ENCODE results near the gene LMOD3. TPM values are rescaled to one million over a fixed set of nuclear protein-coding genes. Genes with fewer than 3 reads are reported as not detected.

Gene LMOD3
- total and polyA plus RNA-seq, 2 of the 8 experiments (the other 6 are each of a cell fraction or from before 2014, with no cell fraction given), result not detected

- Histone ChIP-seq H2AFZ (ENCODE audit: low read length) (no peak overlapping the region), H2BK12ac (ENCODE audit: low read depth, low read length) (no peak overlapping the region), H3K79me1 (ENCODE audit: low read depth, low read length) (no peaks in the 10 kb centered on the region), H3K4ac (replicated peaks; ENCODE audit: insufficient read length, low read depth, low read length) (no peak overlapping the region), H3K27ac (ENCODE audit: low read depth, low read length) (no peak overlapping the region), H2BK120ac (replicated peaks; ENCODE audit: low read depth, low read length) (no peak overlapping the region), H2AK5ac (ENCODE audit: low read depth, low read length) (no peak overlapping the region), H4K91ac (replicated peaks; ENCODE audit: insufficient read length, low read length) (no peak overlapping the region), H3K79me2 (ENCODE audit: control insufficient read depth in 1 of 2, insufficient read depth in 2 of 2, low read length in 2 of 2) (no peaks in the 10 kb centered on the region), H3K4me1 (replicated peaks in 1 of 4; ENCODE audit: control insufficient read depth in 3 of 4, insufficient read depth in 4 of 4, low read length in 3 of 4) (peaks cover 0 to 7% (median under 1%) of the 10 kb centered on the region in 4 experiments; a peak in 3 of 7 replicates), H3K18ac (ENCODE audit: extremely low read depth, low read length) (no peak overlapping the region), H3K9me3 (ENCODE audit: insufficient read depth in 2 of 2, low read depth in 1 of 2, low read length in 1 of 2) (no peaks in the 10 kb centered on the region), H2BK20ac (ENCODE audit: low read length) (no peak overlapping the region), H4K5ac (ENCODE audit: insufficient read length, low read depth, low read length) (no peak overlapping the region), H3K36me3 (ENCODE audit: control insufficient read depth in 2 of 4, insufficient read depth in 4 of 4, low read length in 3 of 4) (no peaks in the 10 kb centered on the region), H4K8ac (ENCODE audit: extremely low read depth, insufficient read depth, low read length) (no peak overlapping the region), H3K4me3 (ENCODE audit: extremely low read depth in 1 of 4, insufficient read depth in 2 of 4, low read depth in 3 of 4, low read length in 4 of 4) (no peak overlapping the region), H3K27me3 (replicated peaks in 1 of 4; ENCODE audit: control insufficient read depth in 3 of 4, extremely low read depth in 1 of 4, insufficient read depth in 3 of 4, low read length in 3 of 4) (no peaks in the 10 kb centered on the region), H4K20me1 (replicated peaks in 1 of 2; ENCODE audit: control insufficient read depth in 1 of 2, insufficient read depth in 2 of 2, low read length in 2 of 2) (no peaks in the 10 kb centered on the region), H3K4me2 (ENCODE audit: insufficient read depth in 1 of 2, low read depth in 2 of 2, low read length in 2 of 2) (no peak overlapping the region), H3K56ac (replicated peaks; ENCODE audit: insufficient read length, low read depth, low read length) (no peak overlapping the region), H3K9ac (replicated peaks in 1 of 4; ENCODE audit: extremely low read depth in 1 of 4, low read depth in 3 of 4, low read length in 3 of 4) (no peak overlapping the region), H2BK15ac (ENCODE audit: low read length) (no peak overlapping the region), H3K14ac (ENCODE audit: insufficient read length) (no peak overlapping the region), H3K23me2 (ENCODE audit: low read depth, low read length) (no peaks in the 10 kb centered on the region), H3K23ac (ENCODE audit: insufficient read length) (no peak overlapping the region), H2BK5ac (ENCODE audit: low read depth, low read length) (no peak overlapping the region)
- ChIA-PET POLR2A (ENCODE audit: partially characterized antibody) (no interaction called here), CTCF (ENCODE audit: partially characterized antibody) (no interaction called here)
- DNase-seq (ENCODE audit: low read depth in 1 of 2, low spot score in 2 of 2), result no peak
- TF ChIP-seq TAF7 (optimal IDR thresholded peaks at IDR 0.05; ENCODE audit: borderline replicate concordance, low read depth, low read length) (no peak), SUZ12 (IDR thresholded peaks at IDR 0.05; ENCODE audit: low read length) (no peak), EGR1 (IDR thresholded peaks at IDR 0.05; ENCODE audit: borderline replicate concordance, low read depth, low read length) (no peak), POLR2A (IDR thresholded peaks at IDR 0.05; ENCODE audit: control extremely low read depth in 1 of 2, low read depth in 2 of 2, low read length in 2 of 2) (no peak), BCL11A (IDR thresholded peaks at IDR 0.05; ENCODE audit: low read depth in 2 of 2, low read length in 2 of 2) (no peak), ASH2L (IDR thresholded peaks at IDR 0.05; ENCODE audit: low read length) (no peak)
- no peak for FAIRE-seq
- 93% methylated on average over 5 of the region's 5 CpGs; no CpG with 5 or more reads in 1 of the 2 experiments for WGBS, 2 experiments (ENCODE audit: extremely low coverage in 1 of 2, insufficient coverage in 1 of 2, insufficient read length in 1 of 2, insufficient replicate concordance in 2 of 2, low coverage in 1 of 2, low lambda C conversion rate in 2 of 2, missing lambda C conversion rate in 1 of 2)
These were observed 26.8 kb downstream of the LMOD3 start for GRCh38 chr3:69095636-69096035.

Data from H1 (cell line).